Large intestine (tissue), 12 donors: ENCODE measurements around the gene SLC25A28. TPM values are rescaled to one million over a fixed set of nuclear protein-coding genes. Genes with fewer than 3 reads are reported as not detected.

ENCODE experiments used
- DNase-seq, 2 donors: peaks; one replicate each; pipeline versions ENCODE4 v3.0.0 to v3.0.0-alpha.2; 2013
- H3K27ac ChIP-seq: one replicate; pipeline ENCODE4 v1.5.1; 2013; ENCODE audit warnings: low read length
- H3K27me3 ChIP-seq: 2 replicates; pipeline ENCODE4 v1.6.1; 2013; ENCODE audit warnings: low read length; ENCODE audit not compliant: control insufficient read depth, insufficient read depth
- H3K36me3 ChIP-seq: 2 replicates; pipeline ENCODE4 v1.6.1; 2013; ENCODE audit warnings: low read length; ENCODE audit not compliant: control insufficient read depth, insufficient read depth
- H3K4me1 ChIP-seq: one replicate; pipeline ENCODE4 v1.6.1; 2013; ENCODE audit warnings: low read length; ENCODE audit not compliant: control insufficient read depth, insufficient read depth
- H3K4me3 ChIP-seq: one replicate; pipeline ENCODE4 v1.5.1; 2013; ENCODE audit warnings: low read length
- H3K9me3 ChIP-seq: one replicate; pipeline ENCODE4 v1.6.1; 2013; ENCODE audit warnings: mild to moderate bottlenecking, low read depth, low read length, moderate library complexity; ENCODE audit not compliant: control insufficient read depth
- WGBS: methylation state at CpG from one replicate; pipeline ENCODE4 v1.1.5; 2013; ENCODE audit warnings: low lambda C conversion rate; ENCODE audit not compliant: insufficient coverage; 5-methylcytosine and 5-hydroxymethylcytosine counted together
- long read RNA-seq, 11 donors: transcript quantifications; one replicate each; lab custom pipeline, GENCODE V29; 2026
- polyA plus RNA-seq: library from polyadenylated mRNA; unstranded; fragments of 120-200 nt; gene quantifications from one replicate; pipeline ENCODE4 v1.2.1, GENCODE V29; 2013

The SLC25A28 gene
- polyA plus RNA-seq: 50.1 TPM
- long read RNA-seq, donor 1, partial matches to known transcripts: 0 of 4 reads
- long read RNA-seq, donor 1, other reads (novel, unspliced or antisense): 0 of 4 reads
- long read RNA-seq, donor 2, transcript SLC25A28-201 (4 exons, 1,451 nt): major isoform, 10 of 14 reads
- long read RNA-seq, donor 2, partial matches to known transcripts: 0 of 14 reads
- long read RNA-seq, donor 2, other reads (novel, unspliced or antisense): 0 of 14 reads
- long read RNA-seq, donor 3: 0 reads
- long read RNA-seq, donor 4, partial matches to known transcripts: 0 of 2 reads
- long read RNA-seq, donor 4, other reads (novel, unspliced or antisense): 0 of 2 reads
- long read RNA-seq, donor 5, transcript SLC25A28-201 (4 exons, 1,451 nt): major isoform, 7 of 7 reads
- long read RNA-seq, donor 5, partial matches to known transcripts: 0 of 7 reads
- long read RNA-seq, donor 5, other reads (novel, unspliced or antisense): 0 of 7 reads
- long read RNA-seq, donor 6, partial matches to known transcripts: 0 of 2 reads
- long read RNA-seq, donor 6, other reads (novel, unspliced or antisense): 0 of 2 reads
- long read RNA-seq, donor 7, partial matches to known transcripts: 0 of 5 reads
- long read RNA-seq, donor 7, other reads (novel, unspliced or antisense): 0 of 5 reads
- long read RNA-seq, donor 8, transcript SLC25A28-201 (4 exons, 1,451 nt): major isoform, 6 of 77 reads
- long read RNA-seq, donor 8, partial matches to known transcripts: 69 of 77 reads
- long read RNA-seq, donor 8, other reads (novel, unspliced or antisense): 0 of 77 reads
- long read RNA-seq, donor 9, transcript SLC25A28-201 (4 exons, 1,451 nt): major isoform, 7 of 19 reads
- long read RNA-seq, donor 9, transcript SLC25A28-203 (2 exons, 581 nt): major isoform, 7 of 19 reads
- long read RNA-seq, donor 9, partial matches to known transcripts: 5 of 19 reads
- long read RNA-seq, donor 9, other reads (novel, unspliced or antisense): 0 of 19 reads
- long read RNA-seq, donor 10, transcript SLC25A28-201 (4 exons, 1,451 nt): major isoform, 10 of 18 reads
- long read RNA-seq, donor 10, partial matches to known transcripts: 8 of 18 reads
- long read RNA-seq, donor 10, other reads (novel, unspliced or antisense): 0 of 18 reads
- long read RNA-seq, donor 11, partial matches to known transcripts: 7 of 9 reads
- long read RNA-seq, donor 11, other reads (novel, unspliced or antisense): 0 of 9 reads

DNA sequence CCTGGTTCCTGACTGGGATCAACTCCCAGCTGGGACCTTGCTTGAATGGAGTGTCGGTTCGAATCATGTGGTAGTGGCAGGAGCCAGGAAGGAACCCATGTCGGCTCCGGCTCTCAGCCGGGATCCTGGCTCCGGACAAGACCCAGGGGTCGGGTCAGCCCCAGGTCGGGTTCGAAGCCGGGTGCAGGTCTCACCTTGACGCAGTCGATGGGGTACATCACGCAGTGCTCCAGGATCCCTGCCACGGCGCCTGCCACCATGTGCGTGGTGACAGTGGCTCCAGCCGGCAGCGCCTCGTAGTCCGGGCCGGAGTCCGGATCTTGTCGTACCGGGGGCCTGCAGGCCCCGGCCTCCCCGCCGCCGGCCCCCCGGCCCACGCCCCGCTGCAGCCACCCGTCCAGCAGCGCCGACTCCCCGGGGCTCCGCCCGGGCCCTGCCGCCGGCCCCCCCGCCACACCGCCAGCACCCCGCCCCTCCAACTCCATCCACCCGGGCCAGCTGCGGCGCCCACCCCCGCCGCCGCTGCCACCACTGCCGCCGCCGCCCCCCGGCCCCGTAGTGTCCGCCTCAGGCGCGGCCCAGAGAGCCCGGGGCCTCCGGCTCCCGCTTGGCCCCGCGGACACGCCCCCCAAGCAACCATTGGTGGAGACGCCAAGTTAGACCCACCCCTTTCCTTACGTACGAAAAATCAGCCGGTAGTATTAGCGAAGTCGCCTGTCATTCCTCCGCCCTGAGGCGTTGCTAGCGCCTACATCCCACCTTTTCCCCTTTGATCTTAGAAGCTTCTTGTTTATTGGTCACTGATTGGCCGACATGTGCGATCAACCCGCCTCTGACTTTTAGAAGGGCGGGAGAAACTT, at the start of gene SLC25A28:
Gene SLC25A28 (minus strand): TSS at position 589 of the 860 bp plus-strand sequence. CDS start 104 bp downstream, at position 485.
- Histone ChIP-seq H3K4me1 (peaks cover 9% of the 10 kb centered on the region), H3K36me3 (peaks cover 5% of the 10 kb centered on the region), H3K27me3 (no peaks in the 10 kb centered on the region), H3K4me3 (peak within 1 kb of the TSS; percentile 77), H3K27ac (peak within 1 kb of the TSS; percentile 93), H3K9me3 (peaks cover 3% of the 10 kb centered on the region)
- no CpG with 5 or more reads among the region's 75 CpGs for WGBS
- DNase-seq: peak; percentile 100

DNA sequence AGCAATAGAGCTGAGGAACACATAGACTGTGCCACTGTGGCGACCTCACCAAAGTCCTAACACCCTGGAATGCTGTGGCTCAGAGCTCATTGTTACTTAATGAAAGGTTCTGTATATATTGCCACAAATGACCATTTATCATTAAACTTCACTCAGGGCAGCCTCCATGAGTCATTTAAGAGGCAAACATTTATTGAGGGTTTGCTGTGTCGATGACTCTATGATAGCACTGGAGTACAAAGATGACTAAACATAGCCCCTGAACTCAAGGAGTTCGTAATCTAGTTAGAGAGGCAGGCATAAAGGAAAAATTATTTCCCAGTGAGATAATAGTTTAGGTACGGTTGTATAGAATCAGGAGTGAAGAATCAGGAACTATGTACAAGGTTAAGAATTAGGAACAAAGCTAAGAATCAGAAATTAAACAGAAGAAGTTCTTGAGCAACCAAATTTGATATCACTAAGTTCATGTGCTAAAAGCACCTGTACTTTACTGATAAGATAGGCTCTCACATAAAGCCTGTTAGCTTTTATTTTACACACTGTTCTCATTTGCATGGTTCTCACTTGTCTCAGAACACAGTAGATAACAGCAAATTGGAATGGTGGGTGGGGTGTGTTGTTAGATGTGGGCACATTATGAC, 47.0 kb upstream of the SLC25A28 start:
- Histone ChIP-seq H3K4me1 (peaks cover 30% of the 10 kb centered on the region), H3K27ac (peak overlapping the region; percentile 88), H3K27me3 (no peaks in the 10 kb centered on the region), H3K9me3 (no peaks in the 10 kb centered on the region), H3K36me3 (peaks cover 51% of the 10 kb centered on the region), H3K4me3 (no peak overlapping the region)
- DNase-seq: peak; percentile 61 to 87
- 26% methylated on average over 3 of the region's 4 CpGs for WGBS

DNA sequence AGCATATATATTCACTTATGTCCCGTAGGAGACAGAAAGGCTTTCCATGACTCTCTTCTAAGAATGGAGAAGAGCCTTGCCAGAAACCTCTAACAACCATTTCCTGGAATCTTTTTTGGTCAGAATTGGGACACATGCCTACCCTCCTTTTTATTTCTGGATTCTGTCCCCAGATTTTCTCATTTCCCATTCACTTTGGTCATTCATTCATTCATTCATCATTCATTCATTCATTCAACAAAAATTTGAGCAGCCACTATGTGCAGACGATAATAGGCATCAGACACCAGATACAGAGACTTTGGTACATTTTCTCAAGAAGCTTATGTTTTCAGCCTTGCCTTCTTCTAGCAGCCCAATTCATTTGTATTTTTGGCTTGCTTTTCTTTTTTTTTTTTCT, 45.1 kb upstream of the SLC25A28 start:
- Histone ChIP-seq H3K27ac (no peak overlapping the region), H3K9me3 (no peaks in the 10 kb centered on the region)
- 100% methylated on average over 1 of the region's 2 CpGs for WGBS

DNA sequence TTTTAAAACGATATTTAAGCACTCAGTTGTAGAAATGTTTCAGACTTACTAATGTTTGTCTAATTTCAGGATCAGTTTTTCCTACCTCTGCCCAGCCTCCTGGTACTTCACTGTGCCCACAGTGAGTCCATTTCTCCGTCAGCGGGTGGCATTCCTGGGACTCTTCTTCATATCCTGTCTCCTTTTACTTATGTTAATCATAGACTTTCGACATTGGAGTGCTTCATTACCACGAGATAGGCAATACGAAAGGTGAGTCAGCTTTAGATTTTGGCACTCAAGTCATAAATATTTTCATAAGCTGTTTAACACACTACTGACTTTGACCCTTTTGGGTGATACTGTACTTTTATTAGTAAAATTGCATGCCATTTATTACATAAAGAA, 41.1 kb upstream of the SLC25A28 start:
- peak; percentile 80 to 90 for DNase-seq
- H3K9me3 ChIP-seq: no peaks in the 10 kb centered on the region
- H3K36me3 ChIP-seq: peaks cover 28% of the 10 kb centered on the region
- H3K27ac ChIP-seq: peak overlapping the region; percentile 94
- no CpG with 5 or more reads among the region's 6 CpGs for WGBS
- H3K4me3 ChIP-seq: peak overlapping the region; percentile 95
- no peaks in the 10 kb centered on the region for H3K27me3 ChIP-seq
- peaks cover 27% of the 10 kb centered on the region for H3K4me1 ChIP-seq

More for the DNA sequence above, 45.1 kb upstream of the SLC25A28 start:
- Histone ChIP-seq H3K4me1 (peaks cover 30% of the 10 kb centered on the region), H3K4me3 (no peak overlapping the region), H3K36me3 (peaks cover 37% of the 10 kb centered on the region), H3K27me3 (no peaks in the 10 kb centered on the region)
- no peak for DNase-seq

- H3K4me3 ChIP-seq: peak overlapping the region; percentile 95
- H3K36me3 ChIP-seq: peaks cover 22% of the 10 kb centered on the region
- peak; percentile 46 to 75 for DNase-seq
- WGBS: no CpG with 5 or more reads among the region's 6 CpGs
- peak overlapping the region; percentile 94 for H3K27ac ChIP-seq
- H3K9me3 ChIP-seq: no peaks in the 10 kb centered on the region
- peaks cover 22% of the 10 kb centered on the region for H3K4me1 ChIP-seq
- H3K27me3 ChIP-seq: no peaks in the 10 kb centered on the region
Measured at GRCh38 chr10:99660662-99661376, 40.6 kb upstream of the SLC25A28 start.

GRCh38 chr10:99659868-99660366, 39.7 kb upstream of the SLC25A28 start:
- DNase-seq: peak; percentile 20 to 71

DNA sequence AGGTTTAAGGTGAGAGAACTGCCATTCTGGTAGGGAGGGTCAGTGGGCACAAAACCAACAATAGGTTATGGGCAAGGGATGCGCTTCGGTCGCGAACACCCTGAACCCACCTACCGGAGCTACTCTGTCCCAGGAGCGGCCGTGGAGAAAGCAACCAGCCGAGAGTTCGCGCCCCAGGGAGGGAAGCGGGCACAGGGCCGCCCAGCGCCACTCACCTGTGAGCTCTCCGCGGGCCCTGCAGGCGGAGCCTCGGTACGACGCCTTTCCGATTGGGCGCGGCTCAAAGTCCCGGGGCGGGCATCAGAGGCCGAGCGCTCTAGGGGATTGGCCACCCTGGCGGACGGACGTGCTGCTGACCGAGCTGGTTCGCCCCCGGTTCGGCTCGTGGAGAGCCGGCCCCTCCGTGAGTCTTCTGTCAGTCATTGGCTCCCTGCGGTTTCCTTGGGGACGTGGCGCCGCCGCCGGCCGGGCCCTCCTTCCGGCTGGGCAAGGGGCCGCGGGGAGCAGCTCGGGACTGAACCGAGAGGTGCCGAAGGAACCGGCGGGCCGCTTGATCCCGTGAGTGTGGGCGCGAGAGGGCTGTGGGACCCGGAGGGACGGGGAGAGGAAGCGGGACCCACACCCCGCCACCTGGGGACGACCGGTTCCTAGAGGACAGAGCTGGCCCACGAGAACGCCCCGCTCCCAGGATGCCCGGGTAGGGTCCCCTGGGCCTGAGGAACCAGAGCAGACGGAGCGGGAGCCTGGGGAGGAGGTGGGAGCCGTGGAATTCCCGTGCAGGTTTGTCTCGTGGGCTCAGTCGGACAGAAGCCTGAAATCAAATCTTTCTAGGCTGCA, 39.0 kb upstream of the SLC25A28 start, which contains the start of gene ENTPD7:
Gene ENTPD7 (plus strand): TSS at position 479 of the 837 bp plus-strand sequence. CDS start 448 bp downstream, outside the sequence.
- H3K9me3 ChIP-seq: no peaks in the 10 kb centered on the region
- peak within 1 kb of the TSS; percentile 94 for H3K27ac ChIP-seq
- DNase-seq: peak; percentile 97 to 98
- WGBS: no CpG with 5 or more reads among the region's 71 CpGs
- H3K4me3 ChIP-seq: peak within 1 kb of the TSS; percentile 95
- peaks cover 9% of the 10 kb centered on the region for H3K36me3 ChIP-seq
- H3K4me1 ChIP-seq: peaks cover 9% of the 10 kb centered on the region
- H3K27me3 ChIP-seq: no peaks in the 10 kb centered on the region

More at GRCh38 chr10:99659868-99660366, 39.7 kb upstream of the SLC25A28 start:
- Histone ChIP-seq H3K27me3 (no peaks in the 10 kb centered on the region), H3K4me3 (peak overlapping the region; percentile 95), H3K27ac (peak overlapping the region; percentile 94), H3K4me1 (peaks cover 13% of the 10 kb centered on the region), H3K9me3 (no peaks in the 10 kb centered on the region), H3K36me3 (peaks cover 13% of the 10 kb centered on the region)
- WGBS: no CpG with 5 or more reads among the region's 10 CpGs

- Histone ChIP-seq H3K4me3 (peak overlapping the region; percentile 95), H3K4me1 (peaks cover 9% of the 10 kb centered on the region), H3K27ac (peak overlapping the region; percentile 94), H3K27me3 (no peaks in the 10 kb centered on the region), H3K9me3 (no peaks in the 10 kb centered on the region), H3K36me3 (peaks cover 8% of the 10 kb centered on the region)
- DNase-seq: peak; percentile 84 to 93
- no CpG with 5 or more reads among the region's 24 CpGs for WGBS
Measured at GRCh38 chr10:99658622-99659030, 38.4 kb upstream of the SLC25A28 start.
